Activated B cell treated with CpG ODN at 0.5 μM for 24 hours (primary cell): ENCODE data around the gene LHX2. TPM values are rescaled to one million over a fixed set of nuclear protein-coding genes. Genes with fewer than 3 reads are reported as not detected.
"Not testable (repeated sequence)": the region's sequence is repeated elsewhere in the genome, so short reads cannot be mapped to it uniquely, and the experiment has no call there.

Source experiments
- ATAC-seq: fragments of 200-7000 bp; cut with Tn5 transposase; one replicate; pipeline ENCODE4 v1.10.0; 2021; ENCODE audit warnings: low read depth, mild to moderate bottlenecking, moderate library complexity
- CTCF ChIA-PET: fragments of 350-600 bp; sonication (Branson Sonifier 250); formaldehyde crosslinking; loops from one replicate; lab custom pipeline; 2021; ENCODE audit warnings: antibody characterized with exemption; lab: Charles Lee
- POLR2A ChIA-PET: fragments of 350-600 bp; sonication (Branson Sonifier 250); formaldehyde crosslinking; loops from one replicate; lab custom pipeline; 2021; ENCODE audit warnings: antibody characterized with exemption; lab: Charles Lee
- DNase-seq: peaks from one replicate; pipeline ENCODE4 v3.0.0; 2022
- H3K27ac Mint-ChIP-seq: one replicate; pipeline ENCODE4 v1.8.0; 2020; ENCODE audit warnings: mixed read lengths
- H3K27me3 Mint-ChIP-seq: one replicate; pipeline ENCODE4 v1.8.0; 2021; ENCODE audit warnings: mixed read lengths
- H3K36me3 Mint-ChIP-seq: one replicate; pipeline ENCODE4 v1.8.0; 2021; ENCODE audit warnings: low read depth, mixed read lengths
- H3K4me1 Mint-ChIP-seq: one replicate; pipeline ENCODE4 v1.8.0; 2021; ENCODE audit warnings: mixed read lengths
- H3K4me3 Mint-ChIP-seq: one replicate; pipeline ENCODE4 v1.8.0; 2020; ENCODE audit warnings: mild to moderate bottlenecking, mixed read lengths
- H3K9me3 Mint-ChIP-seq: one replicate; pipeline ENCODE4 v1.8.0; 2020; ENCODE audit warnings: mixed read lengths
- CTCF ChIP-seq: fragments of 200-600 bp; IDR thresholded peaks from one replicate; pipeline ENCODE4 v1.8.0; 2022; ENCODE audit warnings: antibody characterized with exemption, mild to moderate bottlenecking
- intact Hi-C: fragments of 100-400 bp; cut with micrococcal nuclease; formaldehyde crosslinking; loops from one replicate; pipeline ENCODE4 v1.15.1; 2024
- total RNA-seq: library from RNA; stranded (reverse); gene quantifications from 2 replicates; pipeline ENCODE4 v1.2.3, GENCODE V29; 2022

Gene LHX2
- total RNA-seq, 1 donor from 2014 or later: not detected

GRCh38 chr9:123972618-123973017 lies 39.0 kb upstream of the LHX2 start:
- H3K9me3 Mint-ChIP-seq: no peaks in the 10 kb centered on the region
- no peaks in the 10 kb centered on the region for H3K36me3 Mint-ChIP-seq
- no peak overlapping the region for H3K4me3 Mint-ChIP-seq
- no peak for TF ChIP-seq CTCF
- POLR2A ChIA-PET: no interaction called here
- no peak overlapping the region for H3K27ac Mint-ChIP-seq
- DNase-seq (no peak), ATAC-seq (no peak)
- H3K27me3 Mint-ChIP-seq: peaks cover 2% of the 10 kb centered on the region
- CTCF ChIA-PET: no interaction called here
- no peaks in the 10 kb centered on the region for H3K4me1 Mint-ChIP-seq
- intact Hi-C loops: no loop called here

- no peak for TF ChIP-seq CTCF
Observed at GRCh38 chr9:123973590-123974223, 37.9 kb upstream of the LHX2 start.

GRCh38 chr9:123974471-123974870 lies 37.1 kb upstream of the LHX2 start:
- ChIA-PET CTCF (no interaction called here), POLR2A (no interaction called here)
- peaks cover 6% of the 10 kb centered on the region for H3K27me3 Mint-ChIP-seq
- H3K4me3 Mint-ChIP-seq: no peak overlapping the region
- intact Hi-C loops: no loop called here
- no peak overlapping the region for H3K27ac Mint-ChIP-seq
- H3K9me3 Mint-ChIP-seq: peaks cover 6% of the 10 kb centered on the region
- H3K4me1 Mint-ChIP-seq: no peaks in the 10 kb centered on the region
- ATAC-seq (no peak), DNase-seq (no peak)
- peaks cover 1% of the 10 kb centered on the region for H3K36me3 Mint-ChIP-seq
- no peak for TF ChIP-seq CTCF

More at GRCh38 chr9:123973590-123974223, 37.9 kb upstream of the LHX2 start:
- H3K36me3 Mint-ChIP-seq: no peaks in the 10 kb centered on the region
- H3K27me3 Mint-ChIP-seq: peaks cover 1% of the 10 kb centered on the region
- ATAC-seq (no peak), DNase-seq (no peak)
- H3K9me3 Mint-ChIP-seq: no peaks in the 10 kb centered on the region
- POLR2A ChIA-PET: no interaction called here
- intact Hi-C loops: no loop called here
- CTCF ChIA-PET: no interaction called here
- no peak overlapping the region for H3K27ac Mint-ChIP-seq
- H3K4me3 Mint-ChIP-seq: no peak overlapping the region
- H3K4me1 Mint-ChIP-seq: no peaks in the 10 kb centered on the region

- H3K36me3 Mint-ChIP-seq: peaks cover 1% of the 10 kb centered on the region
- H3K27me3 Mint-ChIP-seq: peaks cover 8% of the 10 kb centered on the region
- intact Hi-C loops: no loop called here
- H3K4me3 Mint-ChIP-seq: no peak overlapping the region
- H3K27ac Mint-ChIP-seq: no peak overlapping the region
- ATAC-seq (no peak), DNase-seq (no peak)
- H3K4me1 Mint-ChIP-seq: no peaks in the 10 kb centered on the region
- ChIA-PET POLR2A (no interaction called here), CTCF (no interaction called here)
- peaks cover 9% of the 10 kb centered on the region for H3K9me3 Mint-ChIP-seq
- TF ChIP-seq CTCF: no peak
Observed at GRCh38 chr9:123975871-123976270, 35.7 kb upstream of the LHX2 start.

- DNase-seq, H3K36me3 Mint-ChIP-seq, CTCF ChIA-PET, H3K27ac Mint-ChIP-seq, H3K9me3 Mint-ChIP-seq, POLR2A ChIA-PET, H3K4me1 Mint-ChIP-seq, intact Hi-C loops, H3K4me3 Mint-ChIP-seq, ATAC-seq: not testable (repeated sequence)
- H3K27me3 Mint-ChIP-seq: peaks cover 12% of the 10 kb centered on the region
Observed at GRCh38 chr9:123976579-123976978, 35.0 kb upstream of the LHX2 start.

- intact Hi-C loops: no loop called here
- DNase-seq: no peak
- ChIA-PET CTCF (no interaction called here), POLR2A (no interaction called here)
- TF ChIP-seq CTCF: no peak
- ATAC-seq: no peak
- H3K9me3 Mint-ChIP-seq: peaks cover 9% of the 10 kb centered on the region
- H3K36me3 Mint-ChIP-seq: peaks cover 1% of the 10 kb centered on the region
- H3K27ac Mint-ChIP-seq: no peak overlapping the region
- H3K4me3 Mint-ChIP-seq: no peak overlapping the region
- H3K27me3 Mint-ChIP-seq: peaks cover 12% of the 10 kb centered on the region
- H3K4me1 Mint-ChIP-seq: no peaks in the 10 kb centered on the region
Observed at GRCh38 chr9:123978981-123979380, 32.6 kb upstream of the LHX2 start.
